GM23338 (cell line): ENCODE results near the gene MAMDC2. TPM values are rescaled to one million over a fixed set of nuclear protein-coding genes. Genes with fewer than 3 reads are reported as not detected.

ENCODE experiments used
- ATAC-seq: fragments of 200-7000 bp; cut with Tn5 transposase; 3 replicates; pipeline ENCODE4 v1.9.1; 2020
- DNase-seq: peaks from one replicate; pipeline ENCODE4 v3.0.0-alpha.2; 2015; ENCODE audit warnings: low spot score
- H2AFZ ChIP-seq: fragments of 200-600 bp; sonication (generic); 2 replicates; pipeline ENCODE4 v1.8.0; 2016; ENCODE audit warnings: antibody characterized with exemption, mild to moderate bottlenecking, moderate library complexity
- H3F3A ChIP-seq: fragments of 200-600 bp; sonication (generic); replicated peaks from 2 replicates; pipeline ENCODE4 v1.8.0; 2017; ENCODE audit warnings: antibody characterized with exemption, mixed run types, low read depth
- H3K27ac ChIP-seq: fragments of 200-600 bp; sonication (generic); 2 replicates; pipeline ENCODE4 v1.6.1; 2016; ENCODE audit warnings: low read depth
- H3K27me3 ChIP-seq: fragments of 200-600 bp; sonication (generic); 2 replicates; pipeline ENCODE4 v1.8.0; 2016; ENCODE audit warnings: mild to moderate bottlenecking, mixed run types, moderate library complexity; ENCODE audit not compliant: insufficient read depth
- H3K36me3 ChIP-seq: fragments of 200-600 bp; sonication (generic); 2 replicates; pipeline ENCODE4 v1.8.0; 2016; ENCODE audit warnings: mild to moderate bottlenecking; ENCODE audit not compliant: insufficient read depth
- H3K4me1 ChIP-seq: fragments of 200-600 bp; sonication (generic); 2 replicates; pipeline ENCODE4 v1.8.0; 2016; ENCODE audit warnings: mild to moderate bottlenecking, moderate library complexity; ENCODE audit not compliant: insufficient read depth
- H3K4me2 ChIP-seq: fragments of 200-600 bp; sonication (generic); 2 replicates; pipeline ENCODE4 v1.7.1; 2017; ENCODE audit warnings: mixed run types
- H3K4me3 ChIP-seq: fragments of 200-600 bp; sonication (generic); 2 replicates; pipeline ENCODE4 v1.6.1; 2016; ENCODE audit warnings: mixed run types
- H3K79me2 ChIP-seq: fragments of 200-600 bp; sonication (generic); replicated peaks from 2 replicates; pipeline ENCODE4 v1.8.0; 2017; ENCODE audit warnings: mild to moderate bottlenecking; ENCODE audit not compliant: insufficient read depth
- H3K9me2 ChIP-seq: fragments of 200-600 bp; sonication (generic); 2 replicates; pipeline ENCODE4 v1.8.0; 2017; ENCODE audit not compliant: insufficient read depth
- H4K20me1 ChIP-seq: fragments of 200-600 bp; sonication (generic); replicated peaks from 2 replicates; pipeline ENCODE4 v1.8.0; 2017; ENCODE audit warnings: mild to moderate bottlenecking; ENCODE audit not compliant: insufficient read depth
- H3K27ac Mint-ChIP-seq: 2 replicates; pipeline ENCODE4 v1.8.0; 2020; ENCODE audit warnings: inconsistent platforms, mild to moderate bottlenecking, moderate library complexity, mixed read lengths
- H3K27me3 Mint-ChIP-seq: 3 replicates; pipeline ENCODE4 v1.8.0; 2022; ENCODE audit warnings: low read depth, mild to moderate bottlenecking, moderate library complexity, mixed read lengths, inconsistent platforms; ENCODE audit not compliant: insufficient read depth, poor library complexity
- H3K36me3 Mint-ChIP-seq: 3 replicates; pipeline ENCODE4 v1.8.0; 2021; ENCODE audit warnings: low read depth, mild to moderate bottlenecking, inconsistent platforms, moderate library complexity, mixed read lengths
- H3K4me1 Mint-ChIP-seq: 3 replicates; pipeline ENCODE4 v1.8.0; 2020; ENCODE audit warnings: mild to moderate bottlenecking, inconsistent platforms, mixed read lengths
- H3K4me3 Mint-ChIP-seq: 3 replicates; pipeline ENCODE4 v1.8.0; 2021; ENCODE audit warnings: moderate library complexity, mild to moderate bottlenecking, inconsistent platforms, mixed read lengths
- H3K9me3 Mint-ChIP-seq: 3 replicates; pipeline ENCODE4 v1.8.0; 2020; ENCODE audit warnings: moderate library complexity, mild to moderate bottlenecking, inconsistent platforms, mixed read lengths
- CREB1 ChIP-seq: fragments of 250-450 bp; sonication (Bioruptor Pico); IDR thresholded peaks from 2 replicates; pipeline ENCODE4 v1.5.0; 2020; ENCODE audit warnings: low read depth, mild to moderate bottlenecking, moderate library complexity
- CTCF ChIP-seq, 2 experiments: fragments of 200-600 bp in 1 of 2; sonication (generic) in 1 of 2; conservative IDR thresholded peaks; 2 replicates each; pipeline versions ENCODE4 v1.5.1 to v1.6.1; 2016 to 2017; ENCODE audit warnings: antibody characterized with exemption in 2 of 2, low read depth in 2 of 2, mild to moderate bottlenecking in 2 of 2, moderate library complexity in 1 of 2
- ETS1 ChIP-seq: IDR thresholded peaks from 2 replicates; pipeline ENCODE4 v1.6.1; 2016; ENCODE audit warnings: antibody characterized with exemption
- EZH2 ChIP-seq: fragments of 200-600 bp; sonication (generic); IDR thresholded peaks from one replicate; pipeline ENCODE4 v1.8.0; 2017; ENCODE audit warnings: antibody characterized with exemption, mild to moderate bottlenecking, low read depth; ENCODE audit not compliant: unreplicated experiment
- EZH2phosphoT487 ChIP-seq: fragments of 200-600 bp; sonication (generic); IDR thresholded peaks from one replicate; pipeline ENCODE4 v1.8.1; 2018; ENCODE audit warnings: antibody characterized with exemption; ENCODE audit not compliant: unreplicated experiment
- JUNB ChIP-seq: IDR thresholded peaks from one replicate; pipeline ENCODE4 v1.6.1; 2016; ENCODE audit warnings: antibody characterized with exemption; ENCODE audit not compliant: unreplicated experiment
- NANOG ChIP-seq: IDR thresholded peaks from 2 replicates; pipeline ENCODE4 v1.6.1; 2016; ENCODE audit warnings: antibody characterized with exemption, borderline replicate concordance
- POLR2AphosphoS5 ChIP-seq: IDR thresholded peaks from 2 replicates; pipeline ENCODE4 v1.6.1; 2016; ENCODE audit warnings: antibody characterized with exemption, low read depth
- REST ChIP-seq: IDR thresholded peaks from one replicate; pipeline ENCODE4 v1.6.1; 2018; ENCODE audit warnings: antibody characterized with exemption; ENCODE audit not compliant: unreplicated experiment
- STAT1 ChIP-seq: IDR thresholded peaks from one replicate; pipeline ENCODE4 v1.6.1; 2016; ENCODE audit warnings: antibody characterized with exemption; ENCODE audit not compliant: unreplicated experiment
- ZNF114 ChIP-seq: fragments of 250-450 bp; sonication (Bioruptor Pico); IDR thresholded peaks from 2 replicates; pipeline ENCODE4 v1.5.0; 2020; ENCODE audit warnings: mild to moderate bottlenecking, moderate library complexity
- ZNF331 ChIP-seq: fragments of 250-450 bp; sonication (Bioruptor Pico); IDR thresholded peaks from 2 replicates; pipeline ENCODE4 v1.5.0; 2020; ENCODE audit warnings: low read depth, mild to moderate bottlenecking, moderate library complexity
- ZNF462 ChIP-seq: fragments of 250-450 bp; sonication (Bioruptor Pico); IDR thresholded peaks from 2 replicates; pipeline ENCODE4 v1.5.0; 2020; ENCODE audit warnings: mild to moderate bottlenecking, moderate library complexity
- polyA plus RNA-seq: library from polyadenylated mRNA; unstranded; fragments of >200 nt; fragmentation: Nextera tagmentation; extraction: Ambion mirVana; gene quantifications from 2 replicates; pipeline ENCODE4 v1.2.1, GENCODE V29; 2016
- total RNA-seq: library from RNA; depleted of rRNA; stranded (reverse); fragments of >200 nt; shearing (Covaris generic); gene quantifications from 2 replicates; pipeline ENCODE4 v1.2.3, GENCODE V29; 2014

Gene MAMDC2
- total and polyA plus RNA-seq, 2 experiments from 2014 or later = 7.7 to 19.6 TPM

- H2AFZ ChIP-seq = no peak overlapping the region; the same call in 1 of the 2 replicates
- no peak for DNase-seq
- H3K4me3 Mint-ChIP-seq = no peak overlapping the region
These were observed 37.3 kb upstream of the MAMDC2 start for GRCh38 chr9:70006306-70006705.

More at GRCh38 chr9:70006306-70006705, 37.3 kb upstream of the MAMDC2 start:
- TF ChIP-seq ETS1 = no peak
- no peak for TF ChIP-seq EZH2
- TF ChIP-seq ZNF331 (CRISPR knock-in tag) = no peak
- TF ChIP-seq ZNF462 (CRISPR knock-in tag) = no peak
- no peak for TF ChIP-seq STAT1
- TF ChIP-seq EZH2phosphoT487 = no peak
- TF ChIP-seq ZNF114 (CRISPR knock-in tag) = no peak
- no peak for TF ChIP-seq POLR2AphosphoS5
- no peak for TF ChIP-seq NANOG
- TF ChIP-seq CTCF (conservative IDR thresholded peaks at IDR 0.05; ENCODE audit: low read depth in 2 of 2) = no peak
- TF ChIP-seq JUNB = no peak
- no peak for TF ChIP-seq CREB1 (CRISPR knock-in tag)
- TF ChIP-seq REST = no peak
- H3K4me3 ChIP-seq = no peak overlapping the region
- no peaks in the 10 kb centered on the region for H3K4me1 ChIP-seq
- no peaks in the 10 kb centered on the region for H3K4me1 Mint-ChIP-seq
- no peaks in the 10 kb centered on the region for H3K36me3 ChIP-seq
- H3K36me3 Mint-ChIP-seq = no peaks in the 10 kb centered on the region
- ATAC-seq = no peak
- H3K4me2 ChIP-seq = no peak overlapping the region
- H3K79me2 ChIP-seq = no peaks in the 10 kb centered on the region
- H3K9me3 Mint-ChIP-seq = no peaks in the 10 kb centered on the region
- H3K27me3 ChIP-seq = no peaks in the 10 kb centered on the region
- no peak overlapping the region for H3K27ac ChIP-seq
- no peaks in the 10 kb centered on the region for H3F3A ChIP-seq
- 0 out of 2 replicates have a peak, but pooled peaks cover 4% of the 10 kb centered on the region for H3K9me2 ChIP-seq
- peaks cover 2% of the 10 kb centered on the region for H3K27me3 Mint-ChIP-seq
- H4K20me1 ChIP-seq = no peaks in the 10 kb centered on the region
- no peak overlapping the region for H3K27ac Mint-ChIP-seq
